Fibroblast of villous mesenchyme (primary cell): ENCODE results near the gene MCAM. TPM values are rescaled to one million over a fixed set of nuclear protein-coding genes. Genes with fewer than 3 reads are reported as not detected.

Source experiments
- DNase-seq: peaks from one replicate; pipeline ENCODE4 v3.0.0-alpha.2; 2010; ENCODE audit warnings: low read depth
- H3K4me3 ChIP-seq: 2 replicates; pipeline ENCODE4 v1.5.1; 2011; ENCODE audit warnings: low read depth, mild to moderate bottlenecking, low read length
- total RNA-seq: library from RNA; depleted of rRNA; stranded (reverse); fragments of >200 nt; gene quantifications from 2 replicates; pipeline ENCODE4 v1.2.3, GENCODE V29; 2012
- TF ChIP-seq, protein P1 (sequence below): IDR thresholded peaks from 2 replicates; pipeline ENCODE4 v1.5.1; 2012; ENCODE audit warnings: low read depth, mild to moderate bottlenecking, low read length; ENCODE audit not compliant: insufficient read depth

MCAM gene
- total RNA-seq, 1 donor, result 86.4 TPM

DNA sequence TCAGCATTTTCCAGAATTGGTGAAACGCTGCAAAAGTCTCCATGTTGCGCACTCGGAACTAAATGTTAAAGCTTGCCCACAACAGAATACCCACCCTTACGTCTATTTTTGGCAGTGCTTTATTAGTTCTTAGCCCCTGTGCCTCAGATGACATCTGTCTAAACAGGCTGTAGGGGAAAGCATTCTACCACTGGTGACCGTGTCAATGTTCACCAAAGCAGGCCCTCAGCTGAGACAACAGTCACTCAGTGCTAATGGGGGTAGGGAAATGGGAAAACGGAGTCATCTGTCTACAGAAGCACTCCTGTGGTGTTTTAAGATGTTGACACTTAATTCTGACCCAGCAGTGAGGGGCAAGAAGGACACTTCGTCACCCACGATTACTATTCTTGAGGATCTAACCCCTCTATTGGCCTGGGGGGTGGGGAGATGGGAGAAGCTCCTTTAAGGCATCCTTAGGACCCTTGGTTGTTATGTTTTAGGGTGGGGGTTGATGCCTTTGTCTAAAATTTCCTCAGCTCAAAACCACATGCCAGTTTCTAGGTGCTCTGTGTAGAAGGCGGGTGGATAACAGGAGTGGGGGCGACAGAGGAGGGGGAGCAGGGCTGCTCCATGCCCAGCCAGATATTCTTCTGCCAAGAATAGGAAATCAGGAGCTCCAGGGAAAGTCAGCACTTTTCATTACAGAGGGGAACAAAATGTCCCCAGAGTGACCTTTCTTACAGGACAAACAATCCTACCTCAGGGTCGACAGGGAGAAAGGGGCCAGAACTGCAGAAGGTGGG is 45.2 kb upstream of the MCAM start:
- TF ChIP-seq, protein P1, sequence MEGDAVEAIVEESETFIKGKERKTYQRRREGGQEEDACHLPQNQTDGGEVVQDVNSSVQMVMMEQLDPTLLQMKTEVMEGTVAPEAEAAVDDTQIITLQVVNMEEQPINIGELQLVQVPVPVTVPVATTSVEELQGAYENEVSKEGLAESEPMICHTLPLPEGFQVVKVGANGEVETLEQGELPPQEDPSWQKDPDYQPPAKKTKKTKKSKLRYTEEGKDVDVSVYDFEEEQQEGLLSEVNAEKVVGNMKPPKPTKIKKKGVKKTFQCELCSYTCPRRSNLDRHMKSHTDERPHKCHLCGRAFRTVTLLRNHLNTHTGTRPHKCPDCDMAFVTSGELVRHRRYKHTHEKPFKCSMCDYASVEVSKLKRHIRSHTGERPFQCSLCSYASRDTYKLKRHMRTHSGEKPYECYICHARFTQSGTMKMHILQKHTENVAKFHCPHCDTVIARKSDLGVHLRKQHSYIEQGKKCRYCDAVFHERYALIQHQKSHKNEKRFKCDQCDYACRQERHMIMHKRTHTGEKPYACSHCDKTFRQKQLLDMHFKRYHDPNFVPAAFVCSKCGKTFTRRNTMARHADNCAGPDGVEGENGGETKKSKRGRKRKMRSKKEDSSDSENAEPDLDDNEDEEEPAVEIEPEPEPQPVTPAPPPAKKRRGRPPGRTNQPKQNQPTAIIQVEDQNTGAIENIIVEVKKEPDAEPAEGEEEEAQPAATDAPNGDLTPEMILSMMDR, result no peak
- DNase-seq, result no peak
- H3K4me3 ChIP-seq, result peak overlapping the region; percentile 23

DNA sequence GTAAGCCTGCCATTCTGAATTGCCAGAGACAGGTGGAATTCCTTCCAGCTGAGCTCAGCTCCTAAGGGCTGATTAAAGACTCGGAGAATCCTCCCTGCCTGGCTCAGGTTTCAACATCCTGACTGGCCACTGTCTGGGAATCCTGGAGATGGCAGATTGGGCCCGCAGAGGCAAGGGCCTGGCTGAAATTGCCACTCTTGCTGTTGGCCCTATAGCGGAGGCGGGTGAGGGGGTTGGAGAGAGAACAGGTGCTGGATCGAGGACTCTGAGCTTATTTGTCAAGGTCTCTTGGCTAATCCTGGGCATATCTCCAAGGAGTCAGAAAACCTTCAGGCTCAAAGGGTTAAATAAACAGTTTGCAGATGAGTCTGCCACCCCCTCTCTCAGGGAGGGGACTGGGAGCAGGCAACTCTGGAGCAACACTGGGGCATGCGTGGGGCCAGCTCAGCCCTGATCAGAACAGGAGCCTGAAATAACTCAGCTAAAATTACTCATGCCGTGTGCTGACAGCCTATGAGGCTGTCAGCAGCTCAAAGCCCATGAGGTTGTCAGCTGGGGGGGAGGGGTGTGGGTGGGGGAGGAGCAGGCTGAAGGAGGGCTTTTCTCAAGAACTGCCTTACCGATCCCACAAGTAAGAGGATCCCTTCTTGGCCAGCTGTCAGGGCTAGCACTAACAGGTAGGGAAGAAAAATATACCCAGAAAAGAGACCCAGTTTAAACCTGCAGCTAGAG is 44.3 kb upstream of the MCAM start:
- DNase-seq, result peak; percentile 81
- no peak overlapping the region for H3K4me3 ChIP-seq
- TF ChIP-seq, protein P1, result no peak

DNA sequence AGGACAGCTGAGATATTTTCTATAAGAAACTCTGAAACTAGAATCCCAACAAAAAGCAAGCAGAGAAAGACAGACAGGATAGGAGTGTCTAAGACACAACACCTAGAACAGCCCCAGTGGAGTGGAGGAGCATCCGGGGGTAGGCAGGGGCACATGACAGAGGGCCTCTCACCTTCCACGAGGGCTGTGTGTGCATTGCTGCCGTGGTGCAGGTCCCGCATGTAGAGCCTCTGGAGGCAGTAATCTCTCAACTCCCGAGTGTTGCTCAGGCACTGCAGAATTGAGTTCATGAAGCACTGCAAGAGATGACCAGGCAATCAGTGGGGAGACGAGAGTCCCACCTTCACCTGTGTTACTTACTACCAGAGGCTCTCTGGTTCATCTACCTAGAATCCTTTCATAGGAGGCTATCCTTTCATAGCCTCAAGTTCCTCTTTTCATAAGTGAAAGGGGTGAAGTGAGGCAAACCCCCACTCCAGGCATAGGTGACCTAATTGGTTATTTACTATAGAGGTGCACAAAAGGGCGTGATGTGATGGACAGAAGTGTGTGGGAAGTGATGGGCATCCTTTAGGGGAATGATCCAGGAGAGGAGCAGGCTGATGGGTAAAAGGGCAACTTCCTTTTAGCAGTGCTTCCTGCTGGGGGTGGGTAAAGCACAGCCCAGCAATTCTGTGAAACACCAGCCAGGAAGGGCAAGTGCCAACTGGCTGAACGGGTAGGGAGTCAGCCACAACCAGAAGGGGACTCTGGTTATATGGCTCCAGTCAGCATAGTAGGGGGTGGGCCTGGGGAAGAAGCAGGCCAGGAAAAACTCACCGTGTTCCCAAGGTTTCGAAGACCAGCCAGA is 42.7 kb upstream of the MCAM start:
- TF ChIP-seq, protein P1, result no peak
- no peak overlapping the region for H3K4me3 ChIP-seq
- no peak for DNase-seq

DNA sequence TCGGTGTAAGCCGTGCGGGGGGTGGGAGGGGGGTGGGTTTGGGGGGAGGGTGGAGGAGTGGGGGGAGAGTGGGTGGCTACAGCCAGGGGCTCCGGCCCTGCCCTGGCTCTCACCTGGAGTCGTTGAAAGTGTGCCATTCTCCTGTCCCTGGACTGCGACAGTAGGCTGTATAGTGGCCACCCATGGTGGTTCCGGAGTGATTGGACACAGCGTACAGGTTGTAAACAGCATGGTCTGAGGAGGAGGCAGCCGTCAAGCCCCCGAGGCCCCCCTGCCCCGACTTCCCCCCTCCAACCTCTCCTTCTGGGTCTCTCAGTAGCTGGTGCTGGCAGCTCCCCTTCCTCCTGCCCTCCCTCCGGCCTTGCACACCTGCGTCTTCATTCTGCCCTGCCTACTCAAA is 40.1 kb upstream of the MCAM start:
- H3K4me3 ChIP-seq, result peak overlapping the region; percentile 59
- TF ChIP-seq, protein P1, result no peak

DNA sequence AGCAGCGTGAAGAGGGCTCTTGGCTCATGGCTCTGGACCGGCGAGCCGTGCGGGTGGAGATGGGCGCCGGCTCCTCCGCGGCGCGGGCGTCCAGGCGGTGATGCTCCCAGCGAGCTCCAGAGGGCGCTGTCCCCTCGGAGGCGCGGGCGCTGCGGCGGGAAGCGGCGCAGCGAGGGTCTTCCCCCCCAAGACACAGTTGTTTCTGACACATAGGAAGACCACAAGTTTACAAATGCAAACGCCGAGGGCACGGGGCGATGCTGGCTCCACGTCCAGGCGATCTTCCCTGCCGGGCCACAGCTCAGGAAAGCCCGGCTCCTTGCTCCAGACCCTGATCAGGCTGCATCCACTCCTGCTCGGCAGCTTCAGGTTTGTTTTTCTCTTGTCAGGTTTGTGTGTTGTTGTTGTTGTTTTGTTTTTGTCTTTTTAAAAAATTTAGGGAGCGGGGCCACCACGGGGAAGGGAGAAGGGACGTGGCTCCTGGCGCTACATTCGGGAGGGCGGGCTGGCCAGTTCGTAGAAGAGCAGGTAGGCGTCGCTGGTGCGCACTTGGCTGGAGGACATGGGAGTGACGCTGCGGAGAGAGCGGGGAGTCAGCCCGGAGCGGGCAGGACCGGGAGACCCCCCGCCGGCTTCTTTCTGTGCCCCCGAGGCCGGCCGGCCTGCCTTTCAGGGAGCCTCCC is 39.6 kb upstream of the MCAM start:
- TF ChIP-seq, protein P1, result peak; percentile 80
- peak overlapping the region; percentile 59 for H3K4me3 ChIP-seq
- DNase-seq, result peak; percentile 73

More for the DNA sequence above, 40.1 kb upstream of the MCAM start:
- DNase-seq, result no peak
